DND-41 (cell line): ENCODE measurements around the gene RITA1.

ENCODE experiments used
- EZH2 ChIP-seq: IDR thresholded peaks from 3 replicates; pipeline ENCODE4 v1.6.1; 2012; ENCODE audit warnings: borderline replicate concordance, low read depth, mild to moderate bottlenecking, moderate library complexity, low read length, inconsistent platforms; ENCODE audit not compliant: severe bottlenecking
- TF ChIP-seq, protein P1 (sequence below): IDR thresholded peaks from 2 replicates; pipeline ENCODE4 v1.5.1; 2012; ENCODE audit warnings: borderline replicate concordance, low read length, moderate library complexity, mild to moderate bottlenecking; ENCODE audit not compliant: poor library complexity, severe bottlenecking; ENCODE audit errors: extremely low read depth

DNA sequence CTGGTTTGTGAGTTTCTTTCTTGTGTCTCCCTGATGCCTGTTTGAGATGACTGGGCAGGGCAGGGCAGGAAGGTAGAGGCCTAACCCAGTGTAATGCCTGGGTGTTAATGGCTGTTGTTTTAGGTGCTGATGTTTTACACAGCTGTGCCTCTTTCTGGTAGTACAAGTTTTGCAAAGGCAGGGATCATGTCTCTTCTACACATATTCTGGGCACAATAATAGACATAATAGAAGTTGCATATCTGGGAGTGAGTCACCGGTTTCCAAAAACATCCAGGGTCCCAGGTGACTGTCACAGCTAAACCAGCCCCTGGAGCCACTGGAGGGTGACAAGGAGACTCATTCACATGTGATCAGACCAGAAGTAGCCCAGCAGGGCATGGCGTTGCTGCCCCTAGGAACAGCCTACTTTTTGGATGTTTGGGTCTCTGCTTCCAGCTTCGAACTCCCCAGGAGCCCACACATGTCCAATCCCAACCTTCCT, 53.8 kb downstream of the RITA1 start:
- TF ChIP-seq, protein P1, sequence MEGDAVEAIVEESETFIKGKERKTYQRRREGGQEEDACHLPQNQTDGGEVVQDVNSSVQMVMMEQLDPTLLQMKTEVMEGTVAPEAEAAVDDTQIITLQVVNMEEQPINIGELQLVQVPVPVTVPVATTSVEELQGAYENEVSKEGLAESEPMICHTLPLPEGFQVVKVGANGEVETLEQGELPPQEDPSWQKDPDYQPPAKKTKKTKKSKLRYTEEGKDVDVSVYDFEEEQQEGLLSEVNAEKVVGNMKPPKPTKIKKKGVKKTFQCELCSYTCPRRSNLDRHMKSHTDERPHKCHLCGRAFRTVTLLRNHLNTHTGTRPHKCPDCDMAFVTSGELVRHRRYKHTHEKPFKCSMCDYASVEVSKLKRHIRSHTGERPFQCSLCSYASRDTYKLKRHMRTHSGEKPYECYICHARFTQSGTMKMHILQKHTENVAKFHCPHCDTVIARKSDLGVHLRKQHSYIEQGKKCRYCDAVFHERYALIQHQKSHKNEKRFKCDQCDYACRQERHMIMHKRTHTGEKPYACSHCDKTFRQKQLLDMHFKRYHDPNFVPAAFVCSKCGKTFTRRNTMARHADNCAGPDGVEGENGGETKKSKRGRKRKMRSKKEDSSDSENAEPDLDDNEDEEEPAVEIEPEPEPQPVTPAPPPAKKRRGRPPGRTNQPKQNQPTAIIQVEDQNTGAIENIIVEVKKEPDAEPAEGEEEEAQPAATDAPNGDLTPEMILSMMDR: no peak
- TF ChIP-seq EZH2: no peak
